Mesendoderm (in vitro differentiated cells): ENCODE data around the gene MRRF.

Source experiments
- DNase-seq: peaks from one replicate; pipeline ENCODE4 v3.0.0; 2013
- H2AK5ac ChIP-seq: 2 replicates; pipeline ENCODE4 v1.6.1; 2013; ENCODE audit warnings: low read length, inconsistent platforms
- H2BK120ac ChIP-seq: 2 replicates; pipeline ENCODE4 v1.6.1; 2013; ENCODE audit warnings: low read depth, mild to moderate bottlenecking, low read length, moderate library complexity, mixed read lengths
- H2BK15ac ChIP-seq: replicated peaks from 2 replicates; pipeline ENCODE4 v1.6.1; 2013; ENCODE audit warnings: low read depth, mild to moderate bottlenecking, moderate library complexity
- H2BK5ac ChIP-seq: 2 replicates; pipeline ENCODE4 v1.6.1; 2013; ENCODE audit warnings: low read length, inconsistent platforms
- H3K18ac ChIP-seq: 2 replicates; pipeline ENCODE4 v1.6.1; 2013; ENCODE audit warnings: mild to moderate bottlenecking, low read length, mixed read lengths
- H3K23ac ChIP-seq: one replicate; pipeline ENCODE4 v1.6.1; 2013; ENCODE audit warnings: low read length
- H3K27ac ChIP-seq: 2 replicates; pipeline ENCODE4 v1.5.1; 2013; ENCODE audit warnings: low read depth, mild to moderate bottlenecking, inconsistent platforms, low read length, moderate library complexity
- H3K27me3 ChIP-seq: 2 replicates; pipeline ENCODE4 v1.6.1; 2013; ENCODE audit warnings: low read length, control low read depth, mild to moderate bottlenecking, inconsistent platforms; ENCODE audit not compliant: insufficient read depth, poor library complexity
- H3K36me3 ChIP-seq: 2 replicates; pipeline ENCODE4 v1.6.1; 2013; ENCODE audit warnings: low read length, inconsistent platforms; ENCODE audit not compliant: control insufficient read depth, insufficient read depth
- H3K4ac ChIP-seq: one replicate; pipeline ENCODE4 v1.6.1; 2013; ENCODE audit warnings: low read depth, mild to moderate bottlenecking, low read length, moderate library complexity
- H3K4me1 ChIP-seq: 2 replicates; pipeline ENCODE4 v1.6.1; 2013; ENCODE audit warnings: low read depth, low read length, inconsistent platforms; ENCODE audit not compliant: control insufficient read depth
- H3K4me2 ChIP-seq: 2 replicates; pipeline ENCODE4 v1.6.1; 2013; ENCODE audit warnings: low read length
- H3K4me3 ChIP-seq: 2 replicates; pipeline ENCODE4 v1.5.1; 2013; ENCODE audit warnings: mild to moderate bottlenecking, low read length
- H3K56ac ChIP-seq: one replicate; pipeline ENCODE4 v1.6.1; 2013; ENCODE audit warnings: low read length
- H3K79me1 ChIP-seq: 2 replicates; pipeline ENCODE4 v1.6.1; 2013; ENCODE audit warnings: low read length, inconsistent platforms
- H3K79me2 ChIP-seq: 2 replicates; pipeline ENCODE4 v1.6.1; 2013; ENCODE audit warnings: mild to moderate bottlenecking, low read length; ENCODE audit not compliant: control insufficient read depth, insufficient read depth
- H3K9ac ChIP-seq: 2 replicates; pipeline ENCODE4 v1.6.1; 2013; ENCODE audit warnings: low read length, inconsistent platforms
- H4K5ac ChIP-seq: one replicate; pipeline ENCODE4 v1.6.1; 2013; ENCODE audit warnings: low read length
- H4K8ac ChIP-seq: one replicate; pipeline ENCODE4 v1.6.1; 2013; ENCODE audit warnings: low read depth, mild to moderate bottlenecking, control low read depth, low read length, moderate library complexity
- WGBS: extraction: QIAGEN DNeasy Blood & Tissue Kit; methylation state at CpG from one replicate; pipeline ENCODE4 v1.1.7; 2013; ENCODE audit warnings: low lambda C conversion rate, missing lambda C conversion rate; ENCODE audit not compliant: insufficient coverage; ENCODE audit errors: extremely low coverage; 5-methylcytosine and 5-hydroxymethylcytosine counted together

MRRF gene

GRCh38 chr9:122367774-122368460 is 103.2 kb downstream of the MRRF start:
- Histone ChIP-seq H3K27ac (no peak overlapping the region), H3K79me1 (no peaks in the 10 kb centered on the region), H4K5ac (no peak overlapping the region), H3K56ac (no peak overlapping the region), H3K9ac (no peak overlapping the region), H3K18ac (no peak overlapping the region), H3K36me3 (no peaks in the 10 kb centered on the region), H2AK5ac (no peak overlapping the region), H3K4me1 (no peaks in the 10 kb centered on the region), H3K23ac (no peak overlapping the region), H3K4me3 (no peak overlapping the region), H3K4me2 (no peak overlapping the region), H2BK5ac (no peak overlapping the region), H3K27me3 (peaks cover 10% of the 10 kb centered on the region), H3K79me2 (no peaks in the 10 kb centered on the region), H4K8ac (no peak overlapping the region), H3K4ac (no peak overlapping the region), H2BK120ac (no peak overlapping the region), H2BK15ac (no peak overlapping the region)
- no CpG with 5 or more reads among the region's 6 CpGs for WGBS
- DNase-seq, result no peak

GRCh38 chr9:122368642-122369041 is 104.0 kb downstream of the MRRF start:
- WGBS, result no CpG with 5 or more reads among the region's 1 CpG

GRCh38 chr9:122370303-122370702 is 105.6 kb downstream of the MRRF start:
- Histone ChIP-seq H2BK5ac (no peak overlapping the region), H4K5ac (no peak overlapping the region), H3K18ac (no peak overlapping the region), H3K23ac (no peak overlapping the region), H3K27me3 (peaks cover 10% of the 10 kb centered on the region), H3K4me1 (peaks cover 3% of the 10 kb centered on the region), H4K8ac (no peak overlapping the region), H3K4me2 (peak overlapping the region; percentile 84), H2AK5ac (no peak overlapping the region), H3K79me1 (no peaks in the 10 kb centered on the region), H3K9ac (no peak overlapping the region), H3K27ac (no peak overlapping the region), H3K56ac (no peak overlapping the region), H3K79me2 (no peaks in the 10 kb centered on the region), H3K4me3 (no peak overlapping the region), H3K4ac (no peak overlapping the region), H3K36me3 (no peaks in the 10 kb centered on the region), H2BK15ac (no peak overlapping the region), H2BK120ac (no peak overlapping the region)
- no CpG with 5 or more reads among the region's 5 CpGs for WGBS
- DNase-seq, result no peak

More at GRCh38 chr9:122368642-122369041, 104.0 kb downstream of the MRRF start:
- no peaks in the 10 kb centered on the region for H3K36me3 ChIP-seq
- H3K4me3 ChIP-seq, result no peak overlapping the region
- DNase-seq, result no peak
- no peak overlapping the region for H3K23ac ChIP-seq
- no peak overlapping the region for H3K56ac ChIP-seq
- H3K18ac ChIP-seq, result no peak overlapping the region
- H2BK15ac ChIP-seq, result no peak overlapping the region
- no peak overlapping the region for H2BK5ac ChIP-seq
- H4K5ac ChIP-seq, result no peak overlapping the region
- H3K4ac ChIP-seq, result no peak overlapping the region
- H2AK5ac ChIP-seq, result no peak overlapping the region
- H3K79me1 ChIP-seq, result no peaks in the 10 kb centered on the region
- no peak overlapping the region for H3K27ac ChIP-seq
- no peak overlapping the region for H2BK120ac ChIP-seq
- no peaks in the 10 kb centered on the region for H3K79me2 ChIP-seq
- H3K4me1 ChIP-seq, result no peaks in the 10 kb centered on the region
- H4K8ac ChIP-seq, result no peak overlapping the region
- H3K9ac ChIP-seq, result no peak overlapping the region
- H3K4me2 ChIP-seq, result no peak overlapping the region
- H3K27me3 ChIP-seq, result peaks cover 10% of the 10 kb centered on the region

- H2AK5ac ChIP-seq, result no peak within 1 kb of the TSS
- peak within 1 kb of the TSS; percentile 22 for H3K9ac ChIP-seq
- no peak within 1 kb of the TSS for H2BK15ac ChIP-seq
- no peaks in the 10 kb centered on the region for H3K79me1 ChIP-seq
- H2BK5ac ChIP-seq, result no peak within 1 kb of the TSS
- H4K8ac ChIP-seq, result no peak within 1 kb of the TSS
- H3K4me3 ChIP-seq, result peak within 1 kb of the TSS; percentile 26
- H3K27ac ChIP-seq, result no peak within 1 kb of the TSS
- H2BK120ac ChIP-seq, result no peak within 1 kb of the TSS
- H3K4ac ChIP-seq, result no peak within 1 kb of the TSS
- H4K5ac ChIP-seq, result no peak within 1 kb of the TSS
- DNase-seq, result peak; percentile 53
- peak within 1 kb of the TSS; percentile 52 for H3K56ac ChIP-seq
- H3K27me3 ChIP-seq, result peaks cover 10% of the 10 kb centered on the region
- H3K4me2 ChIP-seq, result peak within 1 kb of the TSS; percentile 84
- no peak within 1 kb of the TSS for H3K18ac ChIP-seq
- H3K79me2 ChIP-seq, result no peaks in the 10 kb centered on the region
- no peak within 1 kb of the TSS for H3K23ac ChIP-seq
- peaks cover 5% of the 10 kb centered on the region for H3K4me1 ChIP-seq
- H3K36me3 ChIP-seq, result no peaks in the 10 kb centered on the region
- no CpG with 5 or more reads among the region's 39 CpGs for WGBS
Observed at GRCh38 chr9:122370869-122371755, 106.4 kb downstream of the MRRF start, which contains the start of gene PTGS1. Gene PTGS1, plus strand, starts transcription at chr9:122371024. Its CDS starts 61 bp downstream, at chr9:122371085.

GRCh38 chr9:122371846-122372245 is 107.2 kb downstream of the MRRF start:
- Histone ChIP-seq H3K36me3 (no peaks in the 10 kb centered on the region), H2BK15ac (no peak overlapping the region), H3K79me1 (no peaks in the 10 kb centered on the region), H2BK120ac (no peak overlapping the region), H4K5ac (no peak overlapping the region), H3K23ac (no peak overlapping the region), H3K56ac (no peak overlapping the region), H3K4me2 (no peak overlapping the region), H3K27ac (no peak overlapping the region), H2BK5ac (no peak overlapping the region), H3K4ac (no peak overlapping the region), H3K18ac (no peak overlapping the region), H2AK5ac (no peak overlapping the region), H3K79me2 (no peaks in the 10 kb centered on the region), H4K8ac (no peak overlapping the region), H3K4me3 (no peak overlapping the region), H3K27me3 (peaks cover 10% of the 10 kb centered on the region), H3K4me1 (peaks cover 5% of the 10 kb centered on the region), H3K9ac (no peak overlapping the region)
- no peak for DNase-seq
- WGBS, result no CpG with 5 or more reads among the region's 8 CpGs
